Muscle of leg (tissue), 11 donors: ENCODE measurements around the gene DOCK10. TPM values are rescaled to one million over a fixed set of nuclear protein-coding genes. Genes with fewer than 3 reads are reported as not detected.

Source experiments
- DNase-seq: peaks from one replicate; pipeline ENCODE4 v3.0.0; 2013
- H3K27ac ChIP-seq: one replicate; pipeline ENCODE4 v1.5.1; 2013; ENCODE audit warnings: mild to moderate bottlenecking, low read length, control low read depth
- H3K27me3 ChIP-seq: one replicate; pipeline ENCODE4 v1.6.1; 2013; ENCODE audit warnings: low read length; ENCODE audit not compliant: control insufficient read depth, insufficient read depth
- H3K36me3 ChIP-seq: one replicate; pipeline ENCODE4 v1.6.1; 2013; ENCODE audit warnings: low read length; ENCODE audit not compliant: control insufficient read depth, insufficient read depth
- H3K4me1 ChIP-seq: one replicate; pipeline ENCODE4 v1.6.1; 2013; ENCODE audit warnings: low read length; ENCODE audit not compliant: control insufficient read depth, insufficient read depth
- H3K4me3 ChIP-seq: one replicate; pipeline ENCODE4 v1.5.1; 2013; ENCODE audit warnings: low read length, control low read depth
- H3K9me3 ChIP-seq: replicated peaks from 2 replicates; pipeline ENCODE4 v1.6.1; 2013; ENCODE audit warnings: low read depth, low read length; ENCODE audit not compliant: control insufficient read depth
- WGBS: methylation state at CpG from one replicate; pipeline ENCODE4 v1.1.5; 2013; ENCODE audit warnings: missing lambda C conversion rate; ENCODE audit not compliant: insufficient coverage; 5-methylcytosine and 5-hydroxymethylcytosine counted together
- polyA plus RNA-seq, 8 donors: library from polyadenylated mRNA; unstranded; fragments of 120-200 nt; gene quantifications; one replicate each; pipeline versions ENCODE4 v1.2.1 to v1.2.3, GENCODE V29; 2013; ENCODE audit warnings: inconsistent platforms in 1 of 8, low replicate concordance in 1 of 8; ENCODE audit not compliant: insufficient read length in 8 of 8, insufficient read depth in 1 of 8
- total RNA-seq: library from RNA; stranded (reverse); fragments of 120-200 nt; gene quantifications from one replicate; pipeline ENCODE4 v1.2.4, GENCODE V29; 2013

DOCK10 gene
- total and polyA plus RNA-seq, 9 donors: 14.8 to 20.1 (median 17.9) TPM

GRCh38 chr2:224776795-224777558 lies 265.3 kb downstream of the DOCK10 start:
- DNase-seq: no peak
- no peaks in the 10 kb centered on the region for H3K4me1 ChIP-seq
- no peaks in the 10 kb centered on the region for H3K27me3 ChIP-seq
- WGBS: 88% methylated on average over 6 of the region's 6 CpGs
- peaks cover 26% of the 10 kb centered on the region for H3K36me3 ChIP-seq
- no peak overlapping the region for H3K27ac ChIP-seq
- no peaks in the 10 kb centered on the region for H3K9me3 ChIP-seq
- H3K4me3 ChIP-seq: no peak overlapping the region

- Histone ChIP-seq H3K27me3 (no peaks in the 10 kb centered on the region), H3K27ac (no peak overlapping the region), H3K9me3 (no peaks in the 10 kb centered on the region), H3K4me3 (no peak overlapping the region), H3K4me1 (no peaks in the 10 kb centered on the region), H3K36me3 (peaks cover 38% of the 10 kb centered on the region)
- no peak for DNase-seq
- WGBS: no CpG with 5 or more reads among the region's 1 CpG
These were observed 266.6 kb downstream of the DOCK10 start for GRCh38 chr2:224775647-224776046.

- no peak for DNase-seq
- no peak overlapping the region for H3K27ac ChIP-seq
- no peak overlapping the region for H3K4me3 ChIP-seq
- 98% methylated on average over 15 of the region's 15 CpGs for WGBS
- H3K27me3 ChIP-seq: no peaks in the 10 kb centered on the region
- H3K4me1 ChIP-seq: no peaks in the 10 kb centered on the region
- peaks cover 43% of the 10 kb centered on the region for H3K36me3 ChIP-seq
- H3K9me3 ChIP-seq: no peaks in the 10 kb centered on the region
These were observed 267.5 kb downstream of the DOCK10 start for GRCh38 chr2:224774735-224775134.

- no peak for DNase-seq
- 93% methylated on average over 1 of the region's 1 CpG for WGBS
- H3K27ac ChIP-seq: no peak overlapping the region
- H3K4me1 ChIP-seq: no peaks in the 10 kb centered on the region
- no peak overlapping the region for H3K4me3 ChIP-seq
- H3K27me3 ChIP-seq: no peaks in the 10 kb centered on the region
- peaks cover 53% of the 10 kb centered on the region for H3K36me3 ChIP-seq
- H3K9me3 ChIP-seq: no peaks in the 10 kb centered on the region
These were observed 269.8 kb downstream of the DOCK10 start for GRCh38 chr2:224772494-224772893.

- no peaks in the 10 kb centered on the region for H3K9me3 ChIP-seq
- H3K27me3 ChIP-seq: no peaks in the 10 kb centered on the region
- no peaks in the 10 kb centered on the region for H3K4me1 ChIP-seq
- H3K27ac ChIP-seq: no peak overlapping the region
- WGBS: 97% methylated on average over 4 of the region's 6 CpGs
- no peak overlapping the region for H3K4me3 ChIP-seq
- DNase-seq: no peak
- peaks cover 55% of the 10 kb centered on the region for H3K36me3 ChIP-seq
These were observed 272.8 kb downstream of the DOCK10 start for GRCh38 chr2:224769489-224769888.

GRCh38 chr2:224764565-224765236 lies 277.6 kb downstream of the DOCK10 start:
- Histone ChIP-seq H3K27ac (no peak overlapping the region), H3K4me1 (no peaks in the 10 kb centered on the region), H3K27me3 (no peaks in the 10 kb centered on the region), H3K36me3 (peaks cover 31% of the 10 kb centered on the region), H3K4me3 (no peak overlapping the region), H3K9me3 (no peaks in the 10 kb centered on the region)
- no CpG with 5 or more reads among the region's 2 CpGs for WGBS
- DNase-seq: no peak

GRCh38 chr2:224757934-224758548 lies 284.2 kb downstream of the DOCK10 start:
- Histone ChIP-seq H3K9me3 (peaks cover 9% of the 10 kb centered on the region), H3K27me3 (no peaks in the 10 kb centered on the region), H3K4me1 (no peaks in the 10 kb centered on the region), H3K27ac (no peak overlapping the region), H3K36me3 (peaks cover 10% of the 10 kb centered on the region), H3K4me3 (no peak overlapping the region)
- no peak for DNase-seq
- WGBS: 100% methylated on average over 1 of the region's 3 CpGs

- H3K4me1 ChIP-seq: no peaks in the 10 kb centered on the region
- H3K36me3 ChIP-seq: peaks cover 7% of the 10 kb centered on the region
- H3K27ac ChIP-seq: peak overlapping the region; percentile 25
- no CpG with 5 or more reads among the region's 1 CpG for WGBS
- H3K4me3 ChIP-seq: no peak overlapping the region
- peaks cover 9% of the 10 kb centered on the region for H3K9me3 ChIP-seq
- DNase-seq: peak; percentile 72
- H3K27me3 ChIP-seq: no peaks in the 10 kb centered on the region
These were observed 288.3 kb downstream of the DOCK10 start for GRCh38 chr2:224753743-224754540.

GRCh38 chr2:224751996-224752698 lies 290.1 kb downstream of the DOCK10 start:
- WGBS: 40% methylated on average over 1 of the region's 5 CpGs
- no peaks in the 10 kb centered on the region for H3K27me3 ChIP-seq
- H3K9me3 ChIP-seq: no peaks in the 10 kb centered on the region
- H3K27ac ChIP-seq: no peak overlapping the region
- no peak for DNase-seq
- no peaks in the 10 kb centered on the region for H3K4me1 ChIP-seq
- H3K36me3 ChIP-seq: no peaks in the 10 kb centered on the region
- H3K4me3 ChIP-seq: no peak overlapping the region
